ENCODE data around the gene MRFAP1L1. TPM values are rescaled to one million over a fixed set of nuclear protein-coding genes. Genes with fewer than 3 reads are reported as not detected.

Gene MRFAP1L1
- total RNA-seq, 2 donors from 2014 or later = 53.3 to 57.7 TPM

- Mint-ChIP-seq H3K9me3 (no peaks in the 10 kb centered on the region), H3K4me3 (no peak overlapping the region), H3K36me3 (ENCODE audit: insufficient read depth in 2 of 2) (no peaks in the 10 kb centered on the region), H3K4me1 (ENCODE audit: low read depth) (peaks cover 8% of the 10 kb centered on the region), H3K27me3 (ENCODE audit: low read depth) (no peaks in the 10 kb centered on the region), H3K27ac (no peak overlapping the region)
- ATAC-seq (replicated peaks in 1 of 2) (no peak), DNase-seq (no peak)
Observed at GRCh38 chr4:6748286-6748685, 38.6 kb upstream of the MRFAP1L1 start.

- H3K27me3 Mint-ChIP-seq (ENCODE audit: low read depth) = no peaks in the 10 kb centered on the region
- peaks cover 8% of the 10 kb centered on the region for H3K4me1 Mint-ChIP-seq (ENCODE audit: low read depth)
- H3K36me3 Mint-ChIP-seq (ENCODE audit: insufficient read depth in 2 of 2) = no peaks in the 10 kb centered on the region
- H3K9me3 Mint-ChIP-seq = no peaks in the 10 kb centered on the region
- no peak overlapping the region for H3K4me3 Mint-ChIP-seq
- no peak overlapping the region for H3K27ac Mint-ChIP-seq
- ATAC-seq (replicated peaks in 1 of 2) = no peak
- no peak for DNase-seq
Observed at GRCh38 chr4:6747294-6748051, 37.8 kb upstream of the MRFAP1L1 start.

GRCh38 chr4:6746721-6747293, 37.1 kb upstream of the MRFAP1L1 start:
- ATAC-seq (replicated peaks in 1 of 2) (no peak), DNase-seq (no peak)
- H3K27ac Mint-ChIP-seq = no peak overlapping the region
- H3K36me3 Mint-ChIP-seq (ENCODE audit: insufficient read depth in 2 of 2) = no peaks in the 10 kb centered on the region
- no peak overlapping the region for H3K4me3 Mint-ChIP-seq
- H3K4me1 Mint-ChIP-seq (ENCODE audit: low read depth) = peaks cover 9% of the 10 kb centered on the region
- H3K9me3 Mint-ChIP-seq = no peaks in the 10 kb centered on the region
- H3K27me3 Mint-ChIP-seq (ENCODE audit: low read depth) = no peaks in the 10 kb centered on the region

GRCh38 chr4:6742989-6743388, 33.3 kb upstream of the MRFAP1L1 start:
- Mint-ChIP-seq H3K36me3 (ENCODE audit: insufficient read depth in 2 of 2) (no peaks in the 10 kb centered on the region), H3K4me3 (no peak overlapping the region), H3K27ac (no peak overlapping the region), H3K4me1 (ENCODE audit: low read depth) (peaks cover 5% of the 10 kb centered on the region), H3K27me3 (ENCODE audit: low read depth) (no peaks in the 10 kb centered on the region), H3K9me3 (peaks cover 0 to 2% of the 10 kb centered on the region in 2 donors)
- no peak for ATAC-seq (replicated peaks in 1 of 2)
- DNase-seq = no peak

- H3K9me3 Mint-ChIP-seq = peaks cover 0 to 2% of the 10 kb centered on the region in 2 donors
- H3K4me1 Mint-ChIP-seq (ENCODE audit: low read depth) = peaks cover 5% of the 10 kb centered on the region
- ATAC-seq (replicated peaks in 1 of 2) = peak in 1 of 2 donors; percentile 47
- H3K27me3 Mint-ChIP-seq (ENCODE audit: low read depth) = no peaks in the 10 kb centered on the region
- DNase-seq = no peak
- no peaks in the 10 kb centered on the region for H3K36me3 Mint-ChIP-seq (ENCODE audit: insufficient read depth in 2 of 2)
- no peak overlapping the region for H3K27ac Mint-ChIP-seq
- H3K4me3 Mint-ChIP-seq = peak overlapping the region; percentile 49 to 51
Observed at GRCh38 chr4:6742507-6742906, 32.8 kb upstream of the MRFAP1L1 start.

GRCh38 chr4:6740347-6740746, 30.7 kb upstream of the MRFAP1L1 start:
- Mint-ChIP-seq H3K27me3 (ENCODE audit: low read depth) (no peaks in the 10 kb centered on the region), H3K9me3 (peaks cover 0 to 2% of the 10 kb centered on the region in 2 donors), H3K27ac (no peak overlapping the region), H3K36me3 (ENCODE audit: insufficient read depth in 2 of 2) (no peaks in the 10 kb centered on the region), H3K4me3 (no peak overlapping the region), H3K4me1 (ENCODE audit: low read depth) (peaks cover 5% of the 10 kb centered on the region)
- ATAC-seq (replicated peaks in 1 of 2) (no peak), DNase-seq (no peak)

GRCh38 chr4:6739920-6740319, 30.3 kb upstream of the MRFAP1L1 start:
- no peak for ATAC-seq (replicated peaks in 1 of 2)
- Mint-ChIP-seq H3K27me3 (ENCODE audit: low read depth) (no peaks in the 10 kb centered on the region), H3K36me3 (ENCODE audit: insufficient read depth in 2 of 2) (no peaks in the 10 kb centered on the region), H3K4me3 (no peak overlapping the region), H3K9me3 (peaks cover 0 to 2% of the 10 kb centered on the region in 2 donors), H3K4me1 (ENCODE audit: low read depth) (peaks cover 5% of the 10 kb centered on the region), H3K27ac (no peak overlapping the region)
- no peak for DNase-seq

GRCh38 chr4:6734165-6734786, 24.6 kb upstream of the MRFAP1L1 start:
- H3K9me3 Mint-ChIP-seq = no peaks in the 10 kb centered on the region
- DNase-seq (no peak), ATAC-seq (replicated peaks in 1 of 2) (no peak)
- no peak overlapping the region for H3K4me3 Mint-ChIP-seq
- H3K4me1 Mint-ChIP-seq (ENCODE audit: low read depth) = no peaks in the 10 kb centered on the region
- no peaks in the 10 kb centered on the region for H3K27me3 Mint-ChIP-seq (ENCODE audit: low read depth)
- no peaks in the 10 kb centered on the region for H3K36me3 Mint-ChIP-seq (ENCODE audit: insufficient read depth in 2 of 2)
- no peak overlapping the region for H3K27ac Mint-ChIP-seq

- no peak overlapping the region for H3K27ac Mint-ChIP-seq
- ATAC-seq (replicated peaks in 1 of 2) (no peak), DNase-seq (no peak)
- peaks cover 1% of the 10 kb centered on the region for H3K4me1 Mint-ChIP-seq (ENCODE audit: low read depth)
- no peaks in the 10 kb centered on the region for H3K9me3 Mint-ChIP-seq
- no peaks in the 10 kb centered on the region for H3K36me3 Mint-ChIP-seq (ENCODE audit: insufficient read depth in 2 of 2)
- H3K27me3 Mint-ChIP-seq (ENCODE audit: low read depth) = no peaks in the 10 kb centered on the region
- H3K4me3 Mint-ChIP-seq = no peak overlapping the region
Observed at GRCh38 chr4:6733358-6734164, 23.9 kb upstream of the MRFAP1L1 start.

GRCh38 chr4:6732441-6733357, 23.0 kb upstream of the MRFAP1L1 start:
- Mint-ChIP-seq H3K27ac (no peak overlapping the region), H3K36me3 (ENCODE audit: insufficient read depth in 2 of 2) (no peaks in the 10 kb centered on the region), H3K27me3 (ENCODE audit: low read depth) (no peaks in the 10 kb centered on the region), H3K9me3 (no peaks in the 10 kb centered on the region), H3K4me3 (no peak overlapping the region), H3K4me1 (ENCODE audit: low read depth) (peaks cover 10% of the 10 kb centered on the region)
- no peak for DNase-seq
- no peak for ATAC-seq (replicated peaks in 1 of 2)

- H3K27ac Mint-ChIP-seq = no peak overlapping the region
- no peak overlapping the region for H3K4me3 Mint-ChIP-seq
- no peak for ATAC-seq (replicated peaks in 1 of 2)
- H3K36me3 Mint-ChIP-seq (ENCODE audit: insufficient read depth in 2 of 2) = no peaks in the 10 kb centered on the region
- DNase-seq = no peak
- no peaks in the 10 kb centered on the region for H3K9me3 Mint-ChIP-seq
- H3K27me3 Mint-ChIP-seq (ENCODE audit: low read depth) = no peaks in the 10 kb centered on the region
- peaks cover 11% of the 10 kb centered on the region for H3K4me1 Mint-ChIP-seq (ENCODE audit: low read depth)
Observed at GRCh38 chr4:6731780-6732179, 22.1 kb upstream of the MRFAP1L1 start.

- DNase-seq (no peak), ATAC-seq (replicated peaks in 1 of 2) (no peak)
- Mint-ChIP-seq H3K27me3 (ENCODE audit: low read depth) (no peaks in the 10 kb centered on the region), H3K4me3 (no peak overlapping the region), H3K36me3 (ENCODE audit: insufficient read depth in 2 of 2) (no peaks in the 10 kb centered on the region), H3K4me1 (ENCODE audit: low read depth) (peaks cover 11% of the 10 kb centered on the region), H3K9me3 (no peaks in the 10 kb centered on the region), H3K27ac (no peak overlapping the region)
Observed at GRCh38 chr4:6731318-6731675, 21.6 kb upstream of the MRFAP1L1 start.
